ENCODE measurements around the gene NPTX2.

Gene NPTX2

DNA sequence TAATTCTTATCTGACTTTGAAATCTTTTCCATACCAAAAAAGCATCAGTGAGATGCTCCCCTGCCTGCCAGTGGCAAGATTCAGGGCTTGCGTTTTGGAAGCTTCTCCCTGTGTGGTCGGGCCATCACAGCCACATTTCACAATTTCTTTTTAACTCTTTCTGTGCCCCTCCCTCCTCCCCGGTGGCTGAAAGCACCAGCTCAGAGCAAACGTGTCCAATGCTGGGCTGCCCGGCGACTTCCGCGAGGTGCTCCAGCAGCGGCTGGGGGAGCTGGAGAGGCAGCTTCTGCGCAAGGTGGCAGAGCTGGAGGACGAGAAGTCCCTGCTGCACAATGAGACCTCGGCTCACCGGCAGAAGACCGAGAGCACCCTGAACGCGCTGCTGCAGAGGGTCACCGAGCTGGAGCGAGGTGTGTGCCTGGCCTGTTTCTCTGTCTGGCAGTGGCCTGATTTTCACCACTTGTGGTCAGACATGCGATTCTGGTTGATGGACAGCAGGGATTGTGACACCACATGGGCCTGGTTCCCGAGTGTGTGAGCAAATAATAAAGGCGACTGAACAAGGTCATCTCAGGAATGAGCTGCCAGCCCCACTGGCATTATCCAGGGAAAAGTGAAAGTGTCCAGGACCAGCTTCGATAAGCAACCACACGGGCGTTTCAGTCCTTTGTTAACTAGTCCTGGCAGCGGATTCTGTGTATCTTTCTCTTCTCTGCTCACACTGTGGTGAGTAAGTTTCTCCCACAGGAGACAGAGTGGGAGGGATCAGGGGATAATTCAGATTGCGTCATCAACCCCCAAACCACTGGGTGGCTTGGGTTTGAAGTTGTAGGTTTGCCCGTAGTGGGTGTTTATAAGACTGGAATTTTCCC lies 2.6 kb downstream of the NPTX2 start:
- no peak for DNase-seq

DNA sequence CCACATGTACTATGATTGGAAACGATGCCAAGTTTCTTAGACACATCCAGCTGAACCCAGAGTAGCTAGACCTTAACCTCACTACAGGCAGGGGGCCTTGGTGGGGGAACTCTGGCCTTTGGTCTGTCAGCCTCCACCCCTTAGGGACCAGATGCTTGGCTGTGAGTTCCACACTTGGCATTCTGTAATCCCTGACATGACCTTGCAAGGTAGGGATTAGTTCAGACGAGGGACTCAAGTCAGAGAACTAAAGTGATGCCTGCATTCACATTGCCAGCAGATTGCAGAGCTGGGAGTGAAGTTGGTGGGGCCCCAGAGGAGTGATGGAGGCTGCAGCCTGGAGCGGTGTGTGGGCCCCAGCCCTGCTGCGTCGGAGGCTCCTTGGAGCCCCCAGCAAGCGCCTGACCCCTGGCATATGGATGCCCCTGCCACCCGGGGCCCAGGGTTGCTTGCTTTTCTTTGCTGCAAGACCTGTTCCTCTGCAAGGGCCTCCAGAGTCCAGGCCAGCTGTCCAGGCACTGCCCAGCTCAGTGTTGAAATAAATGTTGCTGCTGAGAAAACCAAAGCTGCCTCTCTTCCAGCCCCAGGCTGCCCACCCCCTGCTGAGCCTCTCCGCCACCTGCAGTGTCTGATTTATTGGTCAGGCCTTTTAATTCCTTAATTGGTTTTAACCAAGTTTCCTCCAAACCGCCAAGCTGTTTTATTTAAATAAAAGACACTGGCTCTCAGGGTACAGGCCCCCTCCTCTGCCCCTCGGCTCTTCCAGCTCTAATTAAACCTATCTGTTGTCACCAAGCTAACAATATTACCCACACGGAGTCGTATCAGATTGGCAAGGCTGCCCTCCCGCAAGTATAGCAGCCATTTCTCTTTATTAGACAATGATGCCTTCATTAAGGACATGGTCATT lies 4.7 kb downstream of the NPTX2 start:
- no peak for DNase-seq

DNA sequence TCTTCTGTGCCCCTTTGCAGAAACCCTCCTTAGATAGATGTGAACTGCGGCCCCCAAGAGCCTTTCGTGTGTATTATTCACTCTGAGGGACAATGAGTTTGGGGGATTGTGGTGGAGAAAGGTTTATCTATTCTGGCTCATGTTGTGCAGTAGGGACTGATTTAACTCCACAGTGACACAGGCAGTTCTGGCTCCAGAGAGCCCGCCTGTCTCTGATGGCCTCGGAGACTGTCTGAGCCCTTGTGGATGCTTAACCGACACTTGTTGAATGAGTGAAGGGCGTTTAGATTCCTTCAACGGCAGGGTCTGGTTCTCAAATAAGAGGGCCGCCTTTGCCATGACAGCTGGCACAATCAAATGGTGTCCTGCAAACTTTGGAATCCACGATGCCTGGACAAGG lies 5.8 kb downstream of the NPTX2 start:
- no peak for DNase-seq

DNA sequence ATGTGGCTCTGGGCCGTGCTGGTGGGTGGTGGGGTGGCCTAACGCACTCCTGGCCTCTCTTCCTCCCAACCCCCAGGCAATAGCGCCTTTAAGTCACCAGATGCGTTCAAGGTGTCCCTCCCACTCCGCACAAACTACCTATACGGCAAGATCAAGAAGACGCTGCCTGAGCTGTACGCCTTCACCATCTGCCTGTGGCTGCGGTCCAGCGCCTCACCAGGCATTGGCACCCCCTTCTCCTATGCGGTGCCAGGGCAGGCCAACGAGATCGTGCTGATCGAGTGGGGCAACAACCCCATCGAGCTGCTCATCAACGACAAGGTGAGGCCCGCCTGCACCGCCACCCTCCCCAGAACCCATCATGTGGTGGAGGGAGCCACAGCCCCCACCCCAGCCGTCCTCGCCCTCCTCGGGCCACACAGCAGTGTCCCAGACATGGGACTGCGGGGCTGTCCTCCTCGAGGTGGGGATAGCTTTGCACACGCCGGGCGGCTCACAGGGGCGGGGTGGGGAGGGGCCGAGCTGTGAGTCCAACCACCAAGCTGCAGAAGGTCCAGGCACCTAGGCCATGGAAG lies 7.8 kb downstream of the NPTX2 start:
- no peak for DNase-seq

DNA sequence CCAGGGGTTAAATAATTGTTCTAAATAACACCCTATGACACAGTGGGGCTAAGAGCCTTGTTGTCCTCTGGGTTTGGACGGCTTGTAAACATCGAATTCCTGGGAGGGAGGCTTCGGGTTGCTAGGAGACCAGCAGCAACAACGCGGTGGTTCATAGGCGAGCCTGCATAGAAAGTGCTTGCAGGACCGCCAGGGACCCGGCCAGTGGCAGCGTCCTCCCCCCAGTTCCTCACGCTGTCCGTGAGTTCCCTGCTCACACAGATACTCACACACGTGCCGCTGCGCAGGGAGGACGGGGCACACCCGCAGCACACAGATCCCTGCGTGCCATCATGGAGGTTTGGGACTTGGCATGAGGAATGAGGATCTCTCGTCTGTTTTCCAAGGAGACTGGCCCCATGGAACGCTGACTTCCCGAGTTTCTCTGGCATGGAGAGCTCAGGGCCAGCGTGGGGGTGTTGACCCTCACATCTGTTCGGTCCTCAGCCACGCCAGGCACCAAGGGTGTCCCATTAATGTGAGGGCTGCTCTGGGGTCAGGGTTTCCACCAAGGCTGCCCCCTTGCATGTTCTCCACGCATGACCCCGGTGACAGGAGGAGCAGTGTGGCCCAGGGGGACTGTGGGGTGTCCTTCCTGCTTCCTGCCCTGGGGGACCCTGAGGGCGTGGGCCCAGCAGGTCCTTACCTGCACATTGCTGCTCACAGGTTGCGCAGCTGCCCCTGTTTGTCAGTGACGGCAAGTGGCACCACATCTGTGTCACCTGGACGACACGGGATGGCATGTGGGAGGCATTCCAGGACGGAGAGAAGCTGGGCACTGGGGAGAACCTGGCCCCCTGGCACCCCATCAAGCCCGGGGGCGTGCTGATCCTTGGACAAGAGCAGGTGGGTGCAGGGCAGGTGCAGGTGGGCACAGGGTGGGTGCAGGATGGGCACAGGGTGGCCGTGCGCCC lies 9.7 kb downstream of the NPTX2 start:
- DNase-seq = no peak

DNA sequence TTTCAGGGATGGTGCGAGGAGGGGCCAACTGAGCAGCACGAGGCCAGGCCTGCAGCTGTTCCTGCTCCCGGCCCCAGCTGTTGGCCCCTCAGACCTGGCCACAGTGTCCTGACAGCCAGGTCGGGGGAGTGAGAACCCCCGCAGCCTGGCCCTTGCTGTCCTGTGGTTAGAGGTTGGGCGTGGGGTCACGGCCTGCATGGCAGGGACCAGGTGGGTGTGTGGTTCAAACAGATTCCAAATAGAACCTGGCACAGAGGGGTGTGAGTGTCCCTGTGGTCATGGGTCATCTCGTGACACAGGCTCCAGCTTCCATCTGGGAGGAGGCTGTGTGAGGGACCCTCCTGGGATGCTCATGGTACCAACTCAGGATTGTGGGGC lies 10.3 kb downstream of the NPTX2 start:
- no peak for DNase-seq

DNA sequence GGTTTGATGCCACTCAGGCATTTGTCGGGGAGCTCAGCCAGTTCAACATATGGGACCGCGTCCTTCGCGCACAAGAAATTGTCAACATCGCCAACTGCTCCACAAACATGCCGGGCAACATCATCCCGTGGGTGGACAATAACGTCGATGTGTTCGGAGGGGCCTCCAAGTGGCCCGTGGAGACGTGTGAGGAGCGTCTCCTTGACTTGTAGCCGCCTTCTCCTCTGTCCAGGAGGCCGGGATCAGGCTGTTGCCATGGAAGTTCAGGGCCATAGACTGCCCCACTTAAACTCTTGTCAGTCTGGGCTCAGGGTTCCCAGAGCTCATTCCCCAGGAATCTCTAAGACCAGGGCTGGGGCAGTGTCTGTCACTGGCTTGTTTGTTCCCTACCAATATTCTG lies 11.3 kb downstream of the NPTX2 start:
- DNase-seq = no peak

DNA sequence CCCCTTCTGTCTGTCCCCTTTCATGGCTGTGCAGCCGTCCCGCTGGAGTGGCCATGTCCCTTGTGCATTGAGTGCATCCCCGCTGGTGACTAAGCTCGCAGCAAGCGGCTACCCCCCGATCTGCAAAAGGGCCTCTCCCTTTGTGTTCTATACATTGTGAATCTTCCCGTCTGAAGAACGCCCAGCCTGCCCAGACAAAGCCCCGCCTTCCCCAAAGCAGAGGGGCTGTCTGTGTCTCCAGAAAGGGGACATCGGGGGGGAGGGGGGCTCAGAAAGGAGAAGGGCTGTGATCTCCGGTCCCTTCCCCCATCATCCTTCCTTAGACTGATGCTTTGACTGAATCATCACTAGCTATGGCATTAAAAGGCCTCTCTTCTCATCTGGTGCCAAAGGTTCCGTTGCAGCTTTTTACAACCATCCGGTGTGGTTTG lies 11.9 kb downstream of the NPTX2 start:
- DNase-seq = no peak

GRCh38 chr7:98630149-98630548 lies 13.1 kb downstream of the NPTX2 start:
- no peak for DNase-seq

- no peak for DNase-seq
Observed at GRCh38 chr7:98630770-98631169, 13.7 kb downstream of the NPTX2 start.

- DNase-seq = no peak
Observed at GRCh38 chr7:98638853-98639252, 21.8 kb downstream of the NPTX2 start.

DNA sequence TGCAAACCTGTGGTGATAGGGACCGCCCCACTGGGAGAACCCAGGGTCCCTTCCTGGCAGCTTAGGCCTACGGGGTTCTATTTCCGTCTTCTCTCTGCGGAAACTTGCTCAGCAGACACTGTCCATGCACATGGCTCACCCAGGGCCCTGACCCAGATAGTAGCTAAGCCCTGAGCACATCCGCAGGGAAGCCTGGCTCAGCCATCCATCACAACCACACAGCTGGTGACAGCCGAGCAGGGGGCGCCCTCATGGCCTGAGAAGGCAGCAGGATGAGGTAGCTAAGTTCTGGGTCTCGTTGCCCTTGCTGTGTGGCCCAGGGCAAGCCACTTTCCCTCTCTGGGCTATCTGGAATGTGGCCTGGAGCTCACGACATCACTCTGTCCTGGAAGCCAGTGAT lies 23.3 kb downstream of the NPTX2 start:
- DNase-seq = no peak

DNA sequence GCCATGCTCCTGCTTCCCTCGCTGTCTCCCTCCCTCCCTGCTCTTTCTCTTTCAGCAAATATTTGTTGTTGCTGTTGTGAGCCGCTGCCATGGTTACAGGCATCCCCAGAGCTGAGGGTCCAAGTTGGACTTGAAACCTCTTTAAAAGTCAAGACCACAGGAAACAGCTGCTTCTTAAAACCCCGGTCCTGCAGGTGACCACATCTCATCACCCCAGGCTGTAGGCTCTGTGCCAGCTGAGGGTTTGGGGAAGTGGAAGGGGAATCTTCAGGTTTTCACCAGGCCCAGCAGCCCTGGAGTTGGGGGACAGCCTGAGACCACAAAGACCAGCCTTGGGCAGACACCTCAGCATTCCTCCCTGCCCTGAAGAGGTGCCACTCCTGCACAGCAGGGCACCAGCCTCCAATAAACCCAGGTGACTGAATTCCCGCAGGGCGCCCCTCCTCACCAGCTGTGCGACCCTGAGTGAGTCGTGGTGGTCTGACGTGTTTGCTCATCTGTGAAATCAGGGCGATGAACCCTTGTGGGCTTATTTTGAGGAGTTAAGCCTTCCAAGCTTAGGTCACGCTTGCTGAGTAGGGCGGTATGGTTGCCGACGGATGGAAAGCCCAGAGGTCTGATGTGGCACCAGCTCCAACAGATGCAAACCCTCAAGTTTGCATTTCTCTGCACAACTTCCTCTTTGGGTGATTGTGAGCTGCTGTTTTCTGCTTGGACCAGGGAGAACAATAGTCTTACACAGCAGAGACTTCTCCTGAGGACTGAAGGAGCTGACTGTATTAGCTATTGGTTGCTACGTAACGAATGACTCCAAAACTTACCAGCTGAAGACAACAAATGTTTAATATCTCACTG lies 24.8 kb downstream of the NPTX2 start:
- DNase-seq = no peak

- no peak for DNase-seq
Observed at GRCh38 chr7:98643236-98643985, 26.3 kb downstream of the NPTX2 start.

GRCh38 chr7:98646465-98646864 lies 29.4 kb downstream of the NPTX2 start:
- no peak for DNase-seq

GRCh38 chr7:98647326-98647725 lies 30.2 kb downstream of the NPTX2 start:
- no peak for DNase-seq

DNA sequence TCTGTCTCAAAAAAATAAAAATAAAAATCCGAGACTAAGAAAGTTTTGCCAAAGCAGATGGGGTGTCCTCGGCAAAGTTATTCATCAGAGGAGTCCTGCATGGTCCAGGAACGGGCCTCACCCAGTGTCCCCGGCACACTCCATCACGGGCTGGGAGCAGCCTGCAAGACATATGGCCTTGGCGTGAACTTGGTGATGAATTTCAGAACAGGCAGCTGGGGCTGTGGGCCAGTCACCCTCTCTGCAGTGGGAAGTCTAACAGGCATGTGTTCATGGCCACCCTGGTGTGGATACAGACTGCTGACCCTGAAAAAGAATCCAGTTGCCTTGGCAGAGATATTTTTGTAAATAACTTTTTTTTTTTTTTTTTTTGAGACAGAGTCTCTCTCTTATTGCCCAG lies 34.7 kb downstream of the NPTX2 start:
- no peak for DNase-seq

- no peak for DNase-seq
Observed at GRCh38 chr7:98653601-98654310, 36.7 kb downstream of the NPTX2 start.

- no peak for DNase-seq
Observed at GRCh38 chr7:98654524-98655272, 37.6 kb downstream of the NPTX2 start.
